Neutrophil (primary cell): Measurements from ENCODE around the gene UBC.
"Not testable (repeated sequence)": the region's sequence is repeated elsewhere in the genome, so short reads cannot be mapped to it uniquely, and the experiment has no call there.

Experiments
- H3K27ac ChIP-seq: fragments of 200-600 bp; sonication (generic); 2 replicates; pipeline ENCODE4 v1.5.1; 2016; ENCODE audit warnings: mild to moderate bottlenecking, moderate library complexity
- H3K27me3 ChIP-seq: fragments of 200-600 bp; sonication (generic); 2 replicates; pipeline ENCODE4 v1.6.0; 2016; ENCODE audit warnings: mild to moderate bottlenecking
- H3K36me3 ChIP-seq: fragments of 200-600 bp; sonication (generic); 2 replicates; pipeline ENCODE4 v1.5.1; 2017
- H3K4me1 ChIP-seq, 2 experiments: fragments of 200-600 bp in 1 of 2; sonication (generic) in 1 of 2; 1 replicate in 1 of 2; 2 replicates in 1 of 2; pipeline versions ENCODE4 v1.5.1 to v1.6.1; 2013 to 2016; ENCODE audit warnings: low read depth in 1 of 2, low read length in 1 of 2, mild to moderate bottlenecking in 1 of 2, moderate library complexity in 1 of 2; ENCODE audit not compliant: control insufficient read depth in 1 of 2, insufficient read depth in 1 of 2
- H3K4me3 ChIP-seq, 2 experiments: fragments of 200-600 bp in 1 of 2; sonication (generic) in 1 of 2; 1 replicate in 1 of 2; 2 replicates in 1 of 2; pipeline ENCODE4 v1.5.1; 2013 to 2016; ENCODE audit warnings: low read depth in 1 of 2, low read length in 1 of 2, mild to moderate bottlenecking in 1 of 2, moderate library complexity in 1 of 2
- H3K9me3 ChIP-seq: fragments of 200-600 bp; sonication (generic); 2 replicates; pipeline ENCODE4 v1.5.1; 2016
- TF ChIP-seq, protein P1 (sequence below): fragments of 200-600 bp; sonication (generic); IDR thresholded peaks from 2 replicates; pipeline ENCODE4 v1.5.1; 2016; ENCODE audit warnings: antibody characterized with exemption

UBC gene

GRCh38 chr12:124930586-124930985, 16.1 kb upstream of the UBC start:
- no peaks in the 10 kb centered on the region for H3K9me3 ChIP-seq
- H3K36me3 ChIP-seq = no peaks in the 10 kb centered on the region
- no peak overlapping the region for H3K27ac ChIP-seq
- TF ChIP-seq, protein P1, sequence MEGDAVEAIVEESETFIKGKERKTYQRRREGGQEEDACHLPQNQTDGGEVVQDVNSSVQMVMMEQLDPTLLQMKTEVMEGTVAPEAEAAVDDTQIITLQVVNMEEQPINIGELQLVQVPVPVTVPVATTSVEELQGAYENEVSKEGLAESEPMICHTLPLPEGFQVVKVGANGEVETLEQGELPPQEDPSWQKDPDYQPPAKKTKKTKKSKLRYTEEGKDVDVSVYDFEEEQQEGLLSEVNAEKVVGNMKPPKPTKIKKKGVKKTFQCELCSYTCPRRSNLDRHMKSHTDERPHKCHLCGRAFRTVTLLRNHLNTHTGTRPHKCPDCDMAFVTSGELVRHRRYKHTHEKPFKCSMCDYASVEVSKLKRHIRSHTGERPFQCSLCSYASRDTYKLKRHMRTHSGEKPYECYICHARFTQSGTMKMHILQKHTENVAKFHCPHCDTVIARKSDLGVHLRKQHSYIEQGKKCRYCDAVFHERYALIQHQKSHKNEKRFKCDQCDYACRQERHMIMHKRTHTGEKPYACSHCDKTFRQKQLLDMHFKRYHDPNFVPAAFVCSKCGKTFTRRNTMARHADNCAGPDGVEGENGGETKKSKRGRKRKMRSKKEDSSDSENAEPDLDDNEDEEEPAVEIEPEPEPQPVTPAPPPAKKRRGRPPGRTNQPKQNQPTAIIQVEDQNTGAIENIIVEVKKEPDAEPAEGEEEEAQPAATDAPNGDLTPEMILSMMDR = no peak
- peaks cover 28 to 33% of the 10 kb centered on the region in 2 experiments for H3K4me1 ChIP-seq
- H3K4me3 ChIP-seq = no peak overlapping the region
- H3K27me3 ChIP-seq = no peaks in the 10 kb centered on the region

GRCh38 chr12:124929649-124930419, 15.4 kb upstream of the UBC start:
- Histone ChIP-seq H3K36me3 (no peaks in the 10 kb centered on the region), H3K27ac (no peak overlapping the region), H3K4me3 (no peak overlapping the region), H3K9me3 (no peaks in the 10 kb centered on the region), H3K27me3 (no peaks in the 10 kb centered on the region), H3K4me1 (peaks cover 24 to 26% of the 10 kb centered on the region in 2 experiments)
- TF ChIP-seq, protein P1 = no peak

DNA sequence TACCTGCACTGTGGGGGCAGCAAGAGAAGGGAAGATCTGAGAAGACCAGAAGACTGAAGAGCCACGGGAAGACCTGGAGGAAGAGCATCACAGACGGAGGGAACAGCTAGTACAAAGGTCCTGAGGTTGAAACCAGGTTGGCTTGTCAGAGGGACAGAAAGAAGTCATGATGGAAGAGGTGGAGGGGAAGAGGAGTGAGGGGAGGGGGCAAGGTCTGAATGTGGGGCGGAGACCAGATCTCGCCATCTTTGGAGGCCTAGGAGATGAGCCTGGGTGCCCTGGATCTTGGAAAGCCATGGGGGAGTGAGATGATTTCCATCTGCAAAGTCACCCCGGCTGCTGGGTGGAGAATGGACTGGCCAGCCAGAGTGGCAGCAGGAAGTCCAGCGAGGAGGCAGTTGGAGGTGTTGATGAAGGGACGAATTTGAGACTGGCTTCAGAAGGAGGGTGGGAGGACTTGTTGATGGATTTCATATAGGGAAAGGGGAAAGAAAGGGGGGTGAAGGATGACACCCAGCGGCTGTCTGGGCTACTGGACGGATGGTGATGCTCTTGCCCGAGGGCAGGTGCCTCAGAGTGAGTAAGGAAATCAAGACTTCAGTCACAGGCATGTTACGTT, 14.6 kb upstream of the UBC start:
- no peaks in the 10 kb centered on the region for H3K27me3 ChIP-seq
- no peak overlapping the region for H3K4me3 ChIP-seq
- H3K27ac ChIP-seq = no peak overlapping the region
- peaks cover 24 to 25% of the 10 kb centered on the region in 2 experiments for H3K4me1 ChIP-seq
- TF ChIP-seq, protein P1 = no peak
- no peaks in the 10 kb centered on the region for H3K9me3 ChIP-seq
- H3K36me3 ChIP-seq = no peaks in the 10 kb centered on the region

DNA sequence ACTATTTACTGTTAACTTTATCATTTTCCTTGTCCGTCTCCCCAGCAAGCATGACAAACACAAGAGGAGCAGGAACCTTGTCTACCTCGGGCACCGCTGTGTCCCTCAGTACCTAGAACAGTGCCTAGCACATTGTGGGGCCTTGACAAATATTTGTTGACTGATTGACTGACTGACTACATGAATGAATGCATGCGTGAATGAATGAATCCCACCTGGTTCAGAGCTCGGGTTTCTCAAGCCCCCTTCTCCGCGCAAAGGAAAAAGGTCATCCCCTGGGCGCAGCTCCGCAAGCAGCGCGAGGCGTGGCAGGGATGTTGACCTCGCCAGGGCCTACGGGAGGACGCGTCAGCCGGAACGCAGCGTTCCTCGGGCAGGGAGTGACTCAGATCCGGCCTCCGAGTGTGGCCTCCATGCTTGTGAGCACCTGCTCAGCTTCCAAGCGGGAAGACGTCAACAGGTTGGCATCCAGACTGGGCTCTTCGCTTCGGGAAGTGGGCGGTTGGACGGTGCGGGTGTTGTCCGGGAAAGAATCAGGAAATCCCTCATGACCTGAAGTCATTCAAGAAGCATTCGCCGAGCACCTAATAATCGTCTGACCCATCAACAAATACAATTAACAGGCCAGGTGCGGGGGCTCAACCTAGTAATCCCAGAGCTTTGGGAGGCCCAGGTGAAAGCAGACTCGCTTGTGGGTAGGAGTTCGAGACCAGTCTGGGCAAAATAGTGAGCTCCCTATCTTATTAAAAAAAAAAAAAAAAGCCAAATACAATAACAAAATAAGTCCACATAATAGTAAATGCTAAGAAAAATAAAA, 13.9 kb upstream of the UBC start:
- H3K9me3 ChIP-seq = no peaks in the 10 kb centered on the region
- TF ChIP-seq, protein P1 = no peak
- H3K4me3 ChIP-seq = peak overlapping the region; percentile 37 to 47
- no peaks in the 10 kb centered on the region for H3K36me3 ChIP-seq
- H3K4me1 ChIP-seq = peaks cover 24 to 25% of the 10 kb centered on the region in 2 experiments
- peak overlapping the region; percentile 68 for H3K27ac ChIP-seq
- no peaks in the 10 kb centered on the region for H3K27me3 ChIP-seq

- H3K4me1 ChIP-seq = peaks cover 24 to 25% of the 10 kb centered on the region in 2 experiments
- H3K4me3 ChIP-seq = peak overlapping the region; percentile 37 to 47
- TF ChIP-seq, protein P1 = no peak
- no peaks in the 10 kb centered on the region for H3K36me3 ChIP-seq
- peak overlapping the region; percentile 68 for H3K27ac ChIP-seq
- no peaks in the 10 kb centered on the region for H3K27me3 ChIP-seq
- no peaks in the 10 kb centered on the region for H3K9me3 ChIP-seq
These were observed 13.0 kb upstream of the UBC start for GRCh38 chr12:124927201-124928094.

GRCh38 chr12:124925782-124926181, 11.3 kb upstream of the UBC start:
- not testable (repeated sequence) for H3K36me3 ChIP-seq, H3K27me3 ChIP-seq, H3K27ac ChIP-seq, H3K9me3 ChIP-seq, H3K4me3 ChIP-seq
- peaks cover 40 to 41% of the 10 kb centered on the region in 2 experiments for H3K4me1 ChIP-seq
